Measurements from ENCODE around the gene ERVH48-1.
"Not testable (repeated sequence)": the region's sequence is repeated elsewhere in the genome, so short reads cannot be mapped to it uniquely, and the experiment has no call there.

- TF ChIP-seq, protein P1, sequence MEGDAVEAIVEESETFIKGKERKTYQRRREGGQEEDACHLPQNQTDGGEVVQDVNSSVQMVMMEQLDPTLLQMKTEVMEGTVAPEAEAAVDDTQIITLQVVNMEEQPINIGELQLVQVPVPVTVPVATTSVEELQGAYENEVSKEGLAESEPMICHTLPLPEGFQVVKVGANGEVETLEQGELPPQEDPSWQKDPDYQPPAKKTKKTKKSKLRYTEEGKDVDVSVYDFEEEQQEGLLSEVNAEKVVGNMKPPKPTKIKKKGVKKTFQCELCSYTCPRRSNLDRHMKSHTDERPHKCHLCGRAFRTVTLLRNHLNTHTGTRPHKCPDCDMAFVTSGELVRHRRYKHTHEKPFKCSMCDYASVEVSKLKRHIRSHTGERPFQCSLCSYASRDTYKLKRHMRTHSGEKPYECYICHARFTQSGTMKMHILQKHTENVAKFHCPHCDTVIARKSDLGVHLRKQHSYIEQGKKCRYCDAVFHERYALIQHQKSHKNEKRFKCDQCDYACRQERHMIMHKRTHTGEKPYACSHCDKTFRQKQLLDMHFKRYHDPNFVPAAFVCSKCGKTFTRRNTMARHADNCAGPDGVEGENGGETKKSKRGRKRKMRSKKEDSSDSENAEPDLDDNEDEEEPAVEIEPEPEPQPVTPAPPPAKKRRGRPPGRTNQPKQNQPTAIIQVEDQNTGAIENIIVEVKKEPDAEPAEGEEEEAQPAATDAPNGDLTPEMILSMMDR (conservative IDR thresholded peaks at IDR 0.05; ENCODE audit: low read depth, low read length) = not testable (repeated sequence)
- TF ChIP-seq EZH2phosphoT487 (IDR thresholded peaks at IDR 0.05; ENCODE audit: borderline replicate concordance, low read length) = not testable (repeated sequence)
Measured at GRCh38 chr21:42911920-42912319, 13.5 kb downstream of the ERVH48-1 start.
